ENCODE measurements around the gene LONRF3. TPM values are rescaled to one million over a fixed set of nuclear protein-coding genes. Genes with fewer than 3 reads are reported as not detected.
A peak's percentile ranks its signal among the peaks of the same experiment; 100 is the strongest.

LONRF3 gene
- total and polyA plus RNA-seq, 2 donors (not counting 1 experiment from before 2014, with no cell fraction given): 0.33 TPM; not detected in 1

DNA sequence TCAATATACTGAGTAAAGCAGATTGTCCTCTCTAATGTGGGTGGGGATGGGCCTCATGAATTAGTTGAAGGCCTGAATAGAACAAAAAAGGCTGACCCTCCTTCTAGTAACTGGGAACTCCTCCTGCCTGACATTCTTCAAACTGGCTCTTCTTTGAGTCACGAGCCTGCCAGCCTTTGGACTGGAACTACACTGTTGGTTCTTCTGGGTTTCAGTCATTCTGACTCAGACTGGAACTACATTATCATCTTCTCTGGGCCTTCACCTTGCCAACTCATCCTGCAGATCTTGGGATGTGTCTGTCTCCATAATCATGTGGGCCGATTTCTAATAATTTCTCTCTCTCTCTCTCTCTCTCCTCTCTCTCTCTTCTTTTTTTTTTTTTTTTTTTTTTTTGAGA, 71.5 kb downstream of the LONRF3 start:
- Histone ChIP-seq H3K27ac (ENCODE audit: insufficient read depth, low read length) (no peak overlapping the region), H2AFZ (ENCODE audit: low read length) (no peak overlapping the region), H3K27me3 (ENCODE audit: control insufficient read depth, insufficient read depth, low read length) (no peaks in the 10 kb centered on the region), H3K9ac (ENCODE audit: insufficient read depth, low read length) (no peak overlapping the region), H3K36me3 (ENCODE audit: control insufficient read depth, insufficient read depth, low read length) (no peaks in the 10 kb centered on the region), H4K20me1 (ENCODE audit: control insufficient read depth, extremely low read depth, insufficient read depth, low read length) (no peaks in the 10 kb centered on the region), H3K4me2 (ENCODE audit: extremely low read depth, insufficient read depth, low read length) (no peak overlapping the region), H3K4me1 (ENCODE audit: control insufficient read depth, extremely low read depth, insufficient read depth, low read length) (peaks cover 2% of the 10 kb centered on the region), H3K9me3 (ENCODE audit: control insufficient read depth, insufficient read depth, low read depth, low read length) (no peaks in the 10 kb centered on the region), H3K4me3 (replicated peaks in 1 of 4; ENCODE audit: control extremely low read depth in 1 of 4, insufficient read depth in 1 of 4, low read depth in 3 of 4, low read length in 4 of 4) (no peak overlapping the region), H3K79me2 (ENCODE audit: control insufficient read depth, insufficient read depth, low read length) (no peaks in the 10 kb centered on the region)
- DNase-seq (ENCODE audit: low read depth in 2 of 2): no peak
- no peak for TF ChIP-seq EZH2 (IDR thresholded peaks at IDR 0.05; ENCODE audit: low read length, missing control alignments)
- TF ChIP-seq, protein P1, sequence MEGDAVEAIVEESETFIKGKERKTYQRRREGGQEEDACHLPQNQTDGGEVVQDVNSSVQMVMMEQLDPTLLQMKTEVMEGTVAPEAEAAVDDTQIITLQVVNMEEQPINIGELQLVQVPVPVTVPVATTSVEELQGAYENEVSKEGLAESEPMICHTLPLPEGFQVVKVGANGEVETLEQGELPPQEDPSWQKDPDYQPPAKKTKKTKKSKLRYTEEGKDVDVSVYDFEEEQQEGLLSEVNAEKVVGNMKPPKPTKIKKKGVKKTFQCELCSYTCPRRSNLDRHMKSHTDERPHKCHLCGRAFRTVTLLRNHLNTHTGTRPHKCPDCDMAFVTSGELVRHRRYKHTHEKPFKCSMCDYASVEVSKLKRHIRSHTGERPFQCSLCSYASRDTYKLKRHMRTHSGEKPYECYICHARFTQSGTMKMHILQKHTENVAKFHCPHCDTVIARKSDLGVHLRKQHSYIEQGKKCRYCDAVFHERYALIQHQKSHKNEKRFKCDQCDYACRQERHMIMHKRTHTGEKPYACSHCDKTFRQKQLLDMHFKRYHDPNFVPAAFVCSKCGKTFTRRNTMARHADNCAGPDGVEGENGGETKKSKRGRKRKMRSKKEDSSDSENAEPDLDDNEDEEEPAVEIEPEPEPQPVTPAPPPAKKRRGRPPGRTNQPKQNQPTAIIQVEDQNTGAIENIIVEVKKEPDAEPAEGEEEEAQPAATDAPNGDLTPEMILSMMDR (conservative IDR thresholded peaks at IDR 0.05 in 1 of 2, IDR thresholded peaks at IDR 0.05 in 1 of 2; ENCODE audit: low read depth in 1 of 2, low read length in 2 of 2): no peak

DNA sequence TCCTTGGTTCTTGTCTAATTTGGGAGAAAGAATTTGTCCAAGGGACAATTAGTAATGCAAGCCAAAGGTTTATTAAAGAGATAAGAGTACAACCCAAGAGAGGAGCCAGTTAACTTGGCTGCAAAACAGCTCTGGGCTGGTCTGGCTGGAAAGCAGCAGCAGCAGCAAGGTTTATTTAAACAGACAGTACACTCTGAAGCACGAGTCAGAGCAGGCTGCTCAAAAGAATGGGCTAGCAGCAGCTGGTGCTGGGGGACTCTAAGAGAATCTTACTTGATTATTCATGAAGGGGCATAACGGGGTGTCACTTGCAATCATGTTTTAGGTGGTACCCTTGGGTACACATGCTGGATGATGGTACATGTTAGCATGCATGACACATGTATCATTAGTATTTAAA, 81.3 kb downstream of the LONRF3 start:
- Histone ChIP-seq H3K27ac (ENCODE audit: insufficient read depth, low read length) (no peak overlapping the region), H3K4me1 (ENCODE audit: control insufficient read depth, extremely low read depth, insufficient read depth, low read length) (no peaks in the 10 kb centered on the region), H2AFZ (ENCODE audit: low read length) (no peak overlapping the region), H3K27me3 (ENCODE audit: control insufficient read depth, insufficient read depth, low read length) (no peaks in the 10 kb centered on the region), H3K9ac (ENCODE audit: insufficient read depth, low read length) (no peak overlapping the region), H4K20me1 (ENCODE audit: control insufficient read depth, extremely low read depth, insufficient read depth, low read length) (no peaks in the 10 kb centered on the region), H3K4me3 (replicated peaks in 1 of 4; ENCODE audit: control extremely low read depth in 1 of 4, insufficient read depth in 1 of 4, low read depth in 3 of 4, low read length in 4 of 4) (no peak overlapping the region), H3K36me3 (ENCODE audit: control insufficient read depth, insufficient read depth, low read length) (no peaks in the 10 kb centered on the region), H3K9me3 (ENCODE audit: control insufficient read depth, insufficient read depth, low read depth, low read length) (no peaks in the 10 kb centered on the region), H3K79me2 (ENCODE audit: control insufficient read depth, insufficient read depth, low read length) (no peaks in the 10 kb centered on the region), H3K4me2 (ENCODE audit: extremely low read depth, insufficient read depth, low read length) (no peak overlapping the region)
- DNase-seq (ENCODE audit: low read depth in 2 of 2): peak; percentile 12 to 21
- TF ChIP-seq, protein P1 (conservative IDR thresholded peaks at IDR 0.05 in 1 of 2, IDR thresholded peaks at IDR 0.05 in 1 of 2; ENCODE audit: low read depth in 1 of 2, low read length in 2 of 2): no peak
- TF ChIP-seq EZH2 (IDR thresholded peaks at IDR 0.05; ENCODE audit: low read length, missing control alignments): no peak

DNA sequence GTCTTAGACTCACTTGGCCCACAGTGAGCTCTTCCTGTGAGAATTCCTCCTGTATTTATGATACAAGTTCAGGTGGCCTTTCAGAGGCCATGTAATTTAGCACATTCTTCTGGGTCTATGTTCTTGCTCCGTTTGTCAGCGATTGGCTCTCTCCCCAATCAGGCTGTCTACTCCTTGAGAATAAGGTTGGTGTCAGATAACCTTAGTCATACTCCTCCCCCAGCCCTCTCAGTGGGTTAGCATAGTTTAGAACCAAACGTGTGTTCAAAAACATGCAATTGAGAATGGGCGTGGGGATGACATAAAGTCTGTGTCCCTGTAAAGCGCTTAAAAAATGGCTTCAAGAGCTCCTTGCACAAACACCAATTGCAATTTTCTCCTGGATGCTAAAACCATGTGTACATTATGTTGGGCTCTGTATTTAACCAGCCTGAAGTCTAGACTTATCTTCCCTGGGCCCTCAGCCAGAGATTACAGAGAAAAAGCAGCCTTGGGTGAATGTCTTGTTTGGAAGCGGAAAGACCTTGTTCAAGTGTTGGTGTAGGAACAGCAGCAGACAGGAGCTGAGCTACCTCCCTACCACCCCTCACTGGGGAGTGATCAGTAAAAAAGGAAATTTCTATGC, 88.4 kb downstream of the LONRF3 start:
- no peak for TF ChIP-seq EZH2 (IDR thresholded peaks at IDR 0.05; ENCODE audit: low read length, missing control alignments)
- TF ChIP-seq, protein P1 (conservative IDR thresholded peaks at IDR 0.05 in 1 of 2, IDR thresholded peaks at IDR 0.05 in 1 of 2; ENCODE audit: low read depth in 1 of 2, low read length in 2 of 2): no peak
- Histone ChIP-seq H4K20me1 (ENCODE audit: control insufficient read depth, extremely low read depth, insufficient read depth, low read length) (no peaks in the 10 kb centered on the region), H3K79me2 (ENCODE audit: control insufficient read depth, insufficient read depth, low read length) (no peaks in the 10 kb centered on the region), H2AFZ (ENCODE audit: low read length) (no peak overlapping the region), H3K4me1 (ENCODE audit: control insufficient read depth, extremely low read depth, insufficient read depth, low read length) (no peaks in the 10 kb centered on the region), H3K9me3 (ENCODE audit: control insufficient read depth, insufficient read depth, low read depth, low read length) (no peaks in the 10 kb centered on the region), H3K36me3 (ENCODE audit: control insufficient read depth, insufficient read depth, low read length) (no peaks in the 10 kb centered on the region), H3K4me2 (ENCODE audit: extremely low read depth, insufficient read depth, low read length) (no peak overlapping the region), H3K27me3 (ENCODE audit: control insufficient read depth, insufficient read depth, low read length) (no peaks in the 10 kb centered on the region), H3K4me3 (replicated peaks in 1 of 4; ENCODE audit: control extremely low read depth in 1 of 4, insufficient read depth in 1 of 4, low read depth in 3 of 4, low read length in 4 of 4) (no peak overlapping the region), H3K27ac (ENCODE audit: insufficient read depth, low read length) (no peak overlapping the region), H3K9ac (ENCODE audit: insufficient read depth, low read length) (no peak overlapping the region)
- peak; percentile 2 to 65 for DNase-seq (ENCODE audit: low read depth in 2 of 2)
